Adrenal gland (tissue), 12 donors: ENCODE measurements around the gene MEF2C. TPM values are rescaled to one million over a fixed set of nuclear protein-coding genes. Genes with fewer than 3 reads are reported as not detected.

ENCODE experiments used
- DNase-seq, 7 donors: peaks; one replicate each; pipeline ENCODE4 v3.0.0-alpha.2; 2019 to 2020
- H3K27ac ChIP-seq, 5 donors: fragments of 200-600 bp; sonication (generic) in 4 of 5; 1 replicate in 3 of 5; 2 replicates in 2 of 5; pipeline versions ENCODE4 v1.5.1 to v1.8.0; 2016 to 2020; ENCODE audit warnings: mild to moderate bottlenecking in 1 of 5
- H3K27me3 ChIP-seq: fragments of 200-600 bp; 2 replicates; pipeline ENCODE4 v1.8.0; 2021
- H3K36me3 ChIP-seq, 2 donors: fragments of 200-600 bp; replicated peaks in 1 of 2; 1 replicate in 1 of 2; 2 replicates in 1 of 2; pipeline versions ENCODE4 v1.5.1 to v1.8.0; 2018 to 2022
- H3K4me1 ChIP-seq, 2 donors: fragments of 200-600 bp; replicated peaks in 1 of 2; 1 replicate in 1 of 2; 2 replicates in 1 of 2; pipeline versions ENCODE4 v1.5.1 to v1.8.0; 2018 to 2021
- H3K4me3 ChIP-seq, 4 donors: fragments of 200-600 bp; sonication (generic) in 3 of 4; one replicate each; pipeline ENCODE4 v1.5.1; 2016 to 2018
- H3K9me3 ChIP-seq, 3 donors: fragments of 200-600 bp; sonication (generic) in 1 of 3; replicated peaks in 1 of 3; 1 replicate in 2 of 3; 2 replicates in 1 of 3; pipeline versions ENCODE4 v1.5.1 to v1.8.0; 2016 to 2021
- POLR2A ChIP-seq, 2 donors: fragments of 450-650 bp; IDR thresholded peaks; one replicate each; pipeline ENCODE4 v1.6.1; 2017; ENCODE audit warnings: antibody characterized with exemption in 2 of 2, mild to moderate bottlenecking in 2 of 2, moderate library complexity in 1 of 2
- WGBS, 4 donors: extraction: QIAGEN DNeasy Blood & Tissue Kit in 2 of 4; methylation state at CpG; one replicate each; pipeline versions ENCODE4 v1.1.5 to v1.1.7; 2013 to 2017; 5-methylcytosine and 5-hydroxymethylcytosine counted together
- intact Hi-C, 2 donors: fragments of 100-400 bp; cut with DNase I; formaldehyde crosslinking; loops; one replicate each; pipeline versions ENCODE4 v1.14.1 to v1.15.0; 2022 to 2023
- polyA plus RNA-seq, 3 donors: library from polyadenylated mRNA; stranded (reverse); fragments of 200-250 nt in 2 of 3; fragments of 350-450 nt in 1 of 3; fragmentation: Illumina TruSeq in 1 of 3; extraction: RNeasy Lipid Tissue Mini Kit (QIAGEN cat#74804) in 1 of 3; gene quantifications; one replicate each; pipeline ENCODE4 v1.2.3, GENCODE V29; 2013 to 2014
- total RNA-seq, 9 donors: library from RNA; depleted of rRNA in 4 of 9; stranded (reverse); fragments of >200 nt in 4 of 9; fragments of 120-200 nt in 1 of 9; fragmentation: NEBNext Ultra II Directional in 1 of 9; extraction: Animal tissue kit (Norgen Biotek cat#: 25700) in 1 of 9; gene quantifications; one replicate each; pipeline versions ENCODE4 v1.1.0 to v1.2.4, GENCODE V29; 2013 to 2023
- TF ChIP-seq, protein P1 (sequence below), 6 experiments: fragments of 450-650 bp in 4 of 6; fragments of 200-600 bp in 2 of 6; sonication (generic) in 1 of 6; IDR thresholded peaks; 1 replicate in 5 of 6; 2 replicates in 1 of 6; pipeline versions ENCODE4 v1.5.1 to v1.8.0; 2016 to 2021; ENCODE audit warnings: antibody characterized with exemption in 6 of 6, mild to moderate bottlenecking in 2 of 6, moderate library complexity in 1 of 6
- donor health status: healthy with polysubstance abuse.
- donor health status: Bipolar disorder and iron deficiency.
- donor health status: DM: yes; HTN: yes; CAD: no.
- donor health status: DM: no; HTN: no; CAD: no.
- donor health status: DM: no; HTN: no; CAD: no.
- donor health status: DM: yes; HTN: yes; CAD: no.

MEF2C gene
- total and polyA plus RNA-seq, 12 donors: 26.8 to 172 (median 69.2) TPM

DNA sequence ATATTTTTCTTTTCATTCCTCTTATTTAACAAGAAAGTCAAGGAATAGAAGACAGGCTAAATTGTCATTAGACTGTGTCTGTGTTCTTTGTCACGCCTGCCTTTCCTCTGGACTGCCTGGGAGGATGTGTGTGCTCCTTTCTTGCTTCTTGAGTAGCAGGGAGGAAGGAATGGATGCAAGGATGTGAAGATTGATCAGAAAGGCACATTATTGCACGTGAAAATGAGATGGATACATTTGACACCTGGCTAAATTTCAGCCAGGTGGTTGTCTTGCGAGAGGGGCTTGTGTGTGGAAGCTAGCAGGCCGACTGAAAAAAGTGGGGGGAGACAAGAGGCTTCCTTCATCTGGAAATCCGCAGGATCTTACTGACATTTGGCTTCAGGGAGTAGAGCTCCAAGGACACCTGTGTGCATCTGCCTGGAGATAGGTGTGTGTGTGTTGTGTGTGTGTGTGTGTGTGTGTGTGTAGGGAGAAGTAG, 200.1 kb downstream of the MEF2C start:
- no peaks in the 10 kb centered on the region for H3K36me3 ChIP-seq
- peaks cover 36% of the 10 kb centered on the region for H3K27me3 ChIP-seq
- H3K27ac ChIP-seq: no peak overlapping the region
- H3K9me3 ChIP-seq: no peaks in the 10 kb centered on the region
- peaks cover 0 to 11% of the 10 kb centered on the region in 2 donors for H3K4me1 ChIP-seq
- 34 to 54% (median 39%) methylated on average over 5 of the region's 5 CpGs for WGBS, 4 donors
- no peak for TF ChIP-seq POLR2A (IDR thresholded peaks at IDR 0.05)
- TF ChIP-seq, protein P1, sequence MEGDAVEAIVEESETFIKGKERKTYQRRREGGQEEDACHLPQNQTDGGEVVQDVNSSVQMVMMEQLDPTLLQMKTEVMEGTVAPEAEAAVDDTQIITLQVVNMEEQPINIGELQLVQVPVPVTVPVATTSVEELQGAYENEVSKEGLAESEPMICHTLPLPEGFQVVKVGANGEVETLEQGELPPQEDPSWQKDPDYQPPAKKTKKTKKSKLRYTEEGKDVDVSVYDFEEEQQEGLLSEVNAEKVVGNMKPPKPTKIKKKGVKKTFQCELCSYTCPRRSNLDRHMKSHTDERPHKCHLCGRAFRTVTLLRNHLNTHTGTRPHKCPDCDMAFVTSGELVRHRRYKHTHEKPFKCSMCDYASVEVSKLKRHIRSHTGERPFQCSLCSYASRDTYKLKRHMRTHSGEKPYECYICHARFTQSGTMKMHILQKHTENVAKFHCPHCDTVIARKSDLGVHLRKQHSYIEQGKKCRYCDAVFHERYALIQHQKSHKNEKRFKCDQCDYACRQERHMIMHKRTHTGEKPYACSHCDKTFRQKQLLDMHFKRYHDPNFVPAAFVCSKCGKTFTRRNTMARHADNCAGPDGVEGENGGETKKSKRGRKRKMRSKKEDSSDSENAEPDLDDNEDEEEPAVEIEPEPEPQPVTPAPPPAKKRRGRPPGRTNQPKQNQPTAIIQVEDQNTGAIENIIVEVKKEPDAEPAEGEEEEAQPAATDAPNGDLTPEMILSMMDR (IDR thresholded peaks at IDR 0.05): no peak
- intact Hi-C loops: loop anchor here in 1 of 2 donors (5.0 to 10.0 kb wide), 2 partner anchors 798 to 901 kb away; no protein-coding TSS in a partner anchor
- H3K4me3 ChIP-seq: no peak overlapping the region
- DNase-seq: no peak

DNA sequence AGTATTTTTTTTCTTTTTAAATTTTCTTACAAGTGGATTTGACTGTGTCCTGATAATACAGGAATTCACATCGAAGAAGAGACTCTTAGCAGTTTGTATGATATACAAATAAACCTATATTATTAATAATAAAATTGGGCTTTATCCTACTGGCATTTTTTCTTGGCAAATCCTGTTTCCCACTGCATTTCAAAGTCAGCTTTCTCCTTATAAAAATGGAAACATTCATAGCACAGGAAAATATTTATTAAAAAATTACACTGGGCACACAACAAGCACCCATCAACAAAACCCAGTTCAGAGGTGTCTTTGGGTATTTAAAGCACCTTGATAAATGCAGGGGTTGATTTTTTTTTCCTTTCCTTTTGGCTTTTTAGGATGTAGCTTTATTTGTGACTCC, 200.9 kb downstream of the MEF2C start:
- Histone ChIP-seq H3K9me3 (no peaks in the 10 kb centered on the region), H3K36me3 (no peaks in the 10 kb centered on the region), H3K27ac (no peak overlapping the region), H3K4me3 (no peak overlapping the region), H3K27me3 (peaks cover 43% of the 10 kb centered on the region), H3K4me1 (peaks cover 0 to 17% of the 10 kb centered on the region in 2 donors)
- WGBS, 4 donors: 41 to 50% (median 47%) methylated on average over 1 of the region's 1 CpG
- DNase-seq: no peak
- intact Hi-C loops: loop anchor here in 1 of 2 donors (5.0 to 10.0 kb wide), 2 partner anchors 797 to 900 kb away; no protein-coding TSS in a partner anchor
- TF ChIP-seq, protein P1 (IDR thresholded peaks at IDR 0.05): no peak
- no peak for TF ChIP-seq POLR2A (IDR thresholded peaks at IDR 0.05)

DNA sequence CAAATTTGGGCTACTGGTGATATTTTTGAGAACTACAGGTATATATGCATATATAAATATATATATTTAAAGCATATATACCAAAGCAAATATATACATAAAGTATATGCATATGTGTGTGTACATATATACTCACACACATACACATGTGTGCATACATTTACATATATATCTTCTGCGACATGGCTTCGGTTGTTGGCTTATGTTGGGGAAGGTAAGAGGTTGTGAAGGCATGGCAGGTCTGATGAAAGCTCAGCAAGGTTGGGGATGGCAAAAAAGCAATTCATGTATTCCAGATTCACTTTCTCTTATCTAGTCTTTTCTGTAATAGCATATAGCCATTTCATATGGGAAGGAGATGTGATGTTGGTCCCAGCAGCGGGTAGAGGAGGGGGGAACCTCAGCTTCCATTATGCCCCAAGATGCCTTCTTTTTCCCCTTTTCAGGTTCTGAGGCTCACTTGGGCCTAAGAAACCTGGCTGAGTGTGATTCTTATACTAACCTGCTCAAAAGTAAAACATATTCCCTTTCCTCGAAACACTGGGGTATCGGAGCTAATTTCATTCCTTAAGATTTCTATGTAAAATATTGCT, 201.7 kb downstream of the MEF2C start:
- no peaks in the 10 kb centered on the region for H3K36me3 ChIP-seq
- peaks cover 0 to 21% of the 10 kb centered on the region in 2 donors for H3K4me1 ChIP-seq
- WGBS, 4 donors: 61 to 69% (median 64%) methylated on average over 5 of the region's 5 CpGs
- peaks cover 44% of the 10 kb centered on the region for H3K27me3 ChIP-seq
- no peaks in the 10 kb centered on the region for H3K9me3 ChIP-seq
- TF ChIP-seq, protein P1 (IDR thresholded peaks at IDR 0.05): no peak
- TF ChIP-seq POLR2A (IDR thresholded peaks at IDR 0.05): no peak
- H3K27ac ChIP-seq: no peak overlapping the region
- H3K4me3 ChIP-seq: no peak overlapping the region
- no peak for DNase-seq
- intact Hi-C loops: loop anchor here in 1 of 2 donors (5.0 to 10.0 kb wide), 2 partner anchors 797 to 899 kb away; no protein-coding TSS in a partner anchor

DNA sequence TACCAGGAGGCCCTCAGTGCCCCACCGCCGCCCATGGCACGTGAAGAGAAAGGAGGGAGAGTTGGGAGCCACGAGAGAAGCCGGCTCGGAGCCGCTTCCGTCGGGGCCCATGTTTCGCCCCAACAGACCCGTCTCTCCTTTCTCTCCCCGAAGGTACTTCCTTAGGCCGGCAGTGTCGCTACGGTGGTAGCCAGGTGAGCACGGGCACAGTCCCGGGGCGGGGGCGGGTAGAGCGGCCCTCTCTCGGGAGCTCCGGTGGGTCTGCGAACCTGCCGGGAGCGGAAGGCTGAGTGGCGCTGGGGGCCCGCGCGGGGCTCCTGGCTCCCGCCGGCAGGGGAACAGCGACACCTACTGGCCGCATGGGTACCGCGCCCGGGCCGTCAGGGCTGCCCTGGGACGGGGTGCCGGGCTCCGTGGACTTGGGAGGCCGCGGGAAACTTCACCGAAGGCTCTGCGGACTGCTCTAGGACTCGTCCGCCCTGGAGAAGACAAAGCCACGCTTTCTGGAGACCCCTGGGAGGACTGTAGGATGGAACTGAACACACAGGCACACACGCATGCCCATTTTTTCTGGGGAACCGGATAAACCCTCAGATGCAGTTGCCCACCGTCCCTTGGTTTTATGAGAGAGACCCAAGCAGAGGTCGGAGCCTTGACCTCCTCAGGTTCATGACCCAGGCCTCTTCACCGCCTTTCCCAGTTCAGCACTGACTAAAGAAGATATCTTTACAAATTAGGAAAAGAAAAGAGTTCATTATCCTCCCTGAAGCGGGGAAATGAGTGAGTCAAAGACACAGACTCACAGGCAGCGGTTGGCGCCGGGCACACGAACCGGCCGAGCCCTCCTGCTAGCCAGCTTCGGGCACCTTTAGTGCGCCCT, 202.5 kb downstream of the MEF2C start:
- H3K4me3 ChIP-seq: peak overlapping the region in 2 of 4 donors; percentile 27 to 45

More for the DNA sequence above, 202.5 kb downstream of the MEF2C start:
- TF ChIP-seq, protein P1 (IDR thresholded peaks at IDR 0.05): peak; percentile 53 to 98 (median 90)
- no peak for TF ChIP-seq POLR2A (IDR thresholded peaks at IDR 0.05)
- H3K27me3 ChIP-seq: peaks cover 39% of the 10 kb centered on the region
- intact Hi-C loops: loop anchor here in 1 of 2 donors (5.0 to 10.0 kb wide), 2 partner anchors 796 to 898 kb away; no protein-coding TSS in a partner anchor
- WGBS, 4 donors: 8 to 14% (median 10%) methylated on average over 31 to 61 of the region's 61 CpGs
- DNase-seq: peak; percentile 53 to 85 (median 78)
- no peaks in the 10 kb centered on the region for H3K36me3 ChIP-seq
- H3K9me3 ChIP-seq: no peaks in the 10 kb centered on the region
- H3K4me1 ChIP-seq: peaks cover 2 to 23% of the 10 kb centered on the region in 2 donors
- H3K27ac ChIP-seq: no peak overlapping the region
